HepG2 (cell line): Measurements from ENCODE around the gene ADCK2. TPM values are rescaled to one million over a fixed set of nuclear protein-coding genes. Genes with fewer than 3 reads are reported as not detected.

Source experiments
- ATAC-seq: fragments of 200-7000 bp; cut with Tn5 transposase; 3 replicates; pipeline ENCODE4 v1.9.1; 2020; ENCODE audit warnings: mild to moderate bottlenecking, moderate library complexity
- BruUV-seq: library from RNA; stranded (reverse); fragments of 400-500 nt; replicated peaks from 2 replicates; lab custom pipeline; 2021; lab: Mats Ljungman, UMichigan
- CTCF ChIA-PET: fragments of 300-600 bp; formaldehyde crosslinking; extraction: SDS; loops from one replicate; lab custom pipeline; 2021; ENCODE audit warnings: low total read pairs, inconsistent platforms, low intra/inter-chr PET ratio; lab: Yijun Ruan, JAX
- POLR2A ChIA-PET: fragments of 350-600 bp; sonication (Branson Sonifier 250); formaldehyde crosslinking; loops from one replicate; lab custom pipeline; 2020; ENCODE audit warnings: antibody characterized with exemption, inconsistent platforms; lab: Yijun Ruan, JAX
- DNase-seq: peaks from one replicate; pipeline ENCODE4 v3.0.0-alpha.2; 2015; ENCODE audit warnings: low spot score
- FAIRE-seq: peaks from 3 replicates; lab custom pipeline; 2011; peaks lifted over from hg19 to GRCh38; lab: Jason Lieb, UNC
- H2AFZ ChIP-seq: one replicate; pipeline ENCODE4 v1.6.1; 2011; ENCODE audit warnings: low read length, inconsistent platforms
- H3K27ac ChIP-seq: fragments of 300-600 bp; 3 replicates; pipeline ENCODE4 v1.8.0; 2011; ENCODE audit warnings: mixed run types, mild to moderate bottlenecking, mixed read lengths, low read length, inconsistent platforms; ENCODE audit not compliant: insufficient read depth; ENCODE audit errors: extremely low read length
- H3K27me3 ChIP-seq, 2 experiments: fragments of 200-600 bp in 1 of 2; 2 replicates in 1 of 2; 3 replicates in 1 of 2; pipeline versions ENCODE4 v1.6.0 to v1.8.0; 2011; ENCODE audit warnings: low read length in 2 of 2, mild to moderate bottlenecking in 2 of 2, moderate library complexity in 2 of 2, inconsistent platforms in 1 of 2; ENCODE audit not compliant: insufficient read depth in 2 of 2, control insufficient read depth in 1 of 2
- H3K36me3 ChIP-seq, 2 experiments: fragments of 200-600 bp in 1 of 2; replicated peaks in 1 of 2; 2 replicates in 1 of 2; 3 replicates in 1 of 2; pipeline versions ENCODE4 v1.5.1 to v1.8.0; 2011; ENCODE audit warnings: low read length in 2 of 2, inconsistent platforms in 1 of 2; ENCODE audit not compliant: insufficient read depth in 2 of 2, control insufficient read depth in 1 of 2
- H3K4me1 ChIP-seq: 2 replicates; pipeline ENCODE4 v1.5.1; 2012; ENCODE audit warnings: low read length, inconsistent platforms; ENCODE audit not compliant: insufficient read depth
- H3K4me2 ChIP-seq: 2 replicates; pipeline ENCODE4 v1.6.0; 2011; ENCODE audit warnings: low read depth, low read length, inconsistent platforms
- H3K4me3 ChIP-seq, 3 experiments: fragments of 200-600 bp in 1 of 3; sonication (generic), shearing (Covaris generic) in 1 of 3; replicated peaks in 1 of 3; 2 replicates each; pipeline ENCODE4 v1.5.1; 2011 to 2016; ENCODE audit warnings: low read length in 3 of 3, inconsistent platforms in 2 of 3, low read depth in 2 of 3, mild to moderate bottlenecking in 2 of 3, control low read depth in 1 of 3, mixed read lengths in 1 of 3; ENCODE audit not compliant: insufficient read depth in 1 of 3
- H3K79me2 ChIP-seq: one replicate; pipeline ENCODE4 v1.6.1; 2011; ENCODE audit warnings: low read length, inconsistent platforms; ENCODE audit not compliant: insufficient read depth
- H3K9ac ChIP-seq: 2 replicates; pipeline ENCODE4 v1.6.0; 2011; ENCODE audit warnings: mild to moderate bottlenecking, low read depth, low read length, inconsistent platforms; ENCODE audit not compliant: insufficient read depth
- H3K9me3 ChIP-seq: 2 replicates; pipeline ENCODE4 v1.5.1; 2012; ENCODE audit warnings: mild to moderate bottlenecking, low read length
- H4K20me1 ChIP-seq: 2 replicates; pipeline ENCODE4 v1.6.0; 2011; ENCODE audit warnings: inconsistent platforms, mild to moderate bottlenecking, low read length, moderate library complexity; ENCODE audit not compliant: insufficient read depth
- BRF2 ChIP-seq: sonication (generic); formaldehyde crosslinking; IDR thresholded peaks from 2 replicates; pipeline ENCODE4 v1.8.1; 2022; ENCODE audit warnings: mild to moderate bottlenecking, missing genetic modification reagents
- HMGXB3 ChIP-seq: sonication (generic); formaldehyde crosslinking; IDR thresholded peaks from 2 replicates; pipeline ENCODE4 v1.4.0; 2020; ENCODE audit warnings: missing genetic modification reagents, borderline replicate concordance
- IKZF1 ChIP-seq: fragments of 450-650 bp; IDR thresholded peaks from 2 replicates; pipeline ENCODE4 v1.7.1; 2016
- SRSF1 ChIP-seq: fragments of 200-400 bp; formaldehyde crosslinking; optimal IDR thresholded peaks from 2 replicates; pipeline ENCODE3; 2017; ENCODE audit warnings: mild to moderate bottlenecking, low read depth, low read length, moderate library complexity
- ZNF121 ChIP-seq: sonication (generic); formaldehyde crosslinking; IDR thresholded peaks from 2 replicates; pipeline ENCODE4 v1.5.0; 2020; ENCODE audit warnings: mild to moderate bottlenecking, missing genetic modification reagents
- ZNF276 ChIP-seq: sonication (generic); formaldehyde crosslinking; IDR thresholded peaks from 2 replicates; pipeline ENCODE4 v1.4.0; 2020; ENCODE audit warnings: mild to moderate bottlenecking, low read depth, missing genetic modification reagents
- ZNF510 ChIP-seq: sonication (generic); formaldehyde crosslinking; IDR thresholded peaks from 2 replicates; pipeline ENCODE4 v1.4.0; 2020; ENCODE audit warnings: low read depth, mild to moderate bottlenecking, missing genetic modification reagents
- ZNF678 ChIP-seq: sonication (generic); formaldehyde crosslinking; IDR thresholded peaks from 2 replicates; pipeline ENCODE4 v1.4.0; 2020; ENCODE audit warnings: mild to moderate bottlenecking, missing genetic modification reagents
- WGBS: methylation state at CpG from one replicate; pipeline ENCODE4 v1.1.6; 2017; ENCODE audit warnings: low lambda C conversion rate; 5-methylcytosine and 5-hydroxymethylcytosine counted together
- in situ Hi-C: cut with HindIII; loops from 2 replicates; pipeline ENCODE4 v1.10.0; 2017; ENCODE audit warnings: low pct_unique_long_range_greater_than_20kb; ENCODE audit not compliant: extremely low pct_ligation_motif_present
- intact Hi-C: fragments of 100-400 bp; cut with micrococcal nuclease; formaldehyde crosslinking; loops from one replicate; pipeline ENCODE4 v1.10.0; 2022; ENCODE audit not compliant: unreplicated experiment
- polyA plus RNA-seq, 8 experiments: library from polyadenylated mRNA; depleted of rRNA in 3 of 8; stranded (reverse) in 7 of 8; unstranded in 1 of 8; fragments of >200 nt; fragmentation: Illumina TruSeq in 4 of 8; extraction: Trizol in 4 of 8; gene quantifications; 2 replicates each; pipeline versions ENCODE4 v1.2.1 to v1.2.3, GENCODE V29; 2011 to 2016; ENCODE audit warnings: low read depth in 4 of 8, missing spikeins in 1 of 8, mixed read lengths in 1 of 8; ENCODE audit not compliant: insufficient read depth in 1 of 8
- total RNA-seq, 5 experiments: library from RNA; depleted of rRNA; stranded (reverse); fragments of >200 nt; fragmentation: Illumina TruSeq; extraction: Trizol; gene quantifications; 2 replicates each; pipeline ENCODE4 v1.2.3, GENCODE V29; 2016; ENCODE audit warnings: low read depth in 1 of 5

The ADCK2 gene
- total and polyA plus RNA-seq, 2 of the 13 experiments (the other 11 are each of a cell fraction or from before 2014, with no cell fraction given): 8.6 to 18.8 TPM

DNA sequence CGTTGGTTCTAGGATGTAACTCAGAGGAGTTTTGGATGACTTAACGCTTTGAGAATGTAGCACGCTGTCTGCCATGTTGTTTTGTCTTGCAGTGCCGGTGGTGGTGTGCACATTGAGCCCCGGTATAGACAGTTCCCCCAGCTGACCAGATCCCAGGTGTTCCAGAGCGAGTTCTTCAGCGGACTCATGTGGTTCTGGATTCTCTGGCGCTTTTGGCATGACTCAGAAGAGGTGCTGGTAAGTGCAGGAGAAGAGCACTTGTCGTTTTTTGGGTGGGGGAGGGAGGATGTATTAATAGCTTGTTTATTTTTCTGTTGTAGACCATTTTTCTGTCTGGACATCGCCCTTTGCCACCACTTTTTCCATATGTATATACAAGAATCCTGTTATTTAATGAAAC is 30.0 kb downstream of the ADCK2 start:
- H3K79me2 ChIP-seq: peaks cover 34% of the 10 kb centered on the region
- no peak for DNase-seq

GRCh38 chr7:140704205-140704604 is 31.5 kb downstream of the ADCK2 start:
- CTCF ChIA-PET: no interaction called here
- POLR2A ChIA-PET: no interaction called here
- H2AFZ ChIP-seq: no peak overlapping the region
- no peak overlapping the region for H3K4me2 ChIP-seq
- H3K4me1 ChIP-seq: peaks cover 6% of the 10 kb centered on the region
- FAIRE-seq: no peak
- H3K9ac ChIP-seq: no peak overlapping the region
- H3K36me3 ChIP-seq: peaks cover 4 to 27% of the 10 kb centered on the region in 2 experiments; a peak in 4 of 5 replicates
- H3K9me3 ChIP-seq: no peaks in the 10 kb centered on the region
- H3K79me2 ChIP-seq: peaks cover 23% of the 10 kb centered on the region
- H3K4me3 ChIP-seq: no peak overlapping the region
- WGBS: 93% methylated on average over 2 of the region's 2 CpGs
- no peak overlapping the region for H3K27ac ChIP-seq
- in situ Hi-C loops: no loop called here
- H3K27me3 ChIP-seq: no peaks in the 10 kb centered on the region
- H4K20me1 ChIP-seq: 0 out of 2 replicates have a peak, but pooled peaks cover 4% of the 10 kb centered on the region
- no peak for DNase-seq
- no peak for ATAC-seq
- BruUV-seq: no TSS peak
- intact Hi-C loops: no loop called here
- no peak for TF ChIP-seq BRF2
- no peak for TF ChIP-seq IKZF1
- no peak for TF ChIP-seq ZNF121 (CRISPR knock-in tag)
- TF ChIP-seq HMGXB3 (CRISPR knock-in tag): no peak
- no peak for TF ChIP-seq ZNF510

More for the DNA sequence above, 30.0 kb downstream of the ADCK2 start:
- Histone ChIP-seq H3K9ac (no peak overlapping the region), H3K4me3 (no peak overlapping the region), H3K36me3 (peaks cover 4 to 27% of the 10 kb centered on the region in 2 experiments; a peak in 4 of 5 replicates), H4K20me1 (0 out of 2 replicates have a peak, but pooled peaks cover 8% of the 10 kb centered on the region), H3K27ac (no peak overlapping the region), H3K4me2 (no peak overlapping the region), H3K27me3 (no peaks in the 10 kb centered on the region), H3K9me3 (no peaks in the 10 kb centered on the region), H3K4me1 (peaks cover 17% of the 10 kb centered on the region), H2AFZ (no peak overlapping the region)
- ATAC-seq: no peak
- BruUV-seq: no TSS peak
- no peak for FAIRE-seq
- intact Hi-C loops: no loop called here
- TF ChIP-seq ZNF678 (CRISPR knock-in tag) (no peak), ZNF276 (CRISPR knock-in tag) (no peak), SRSF1 (no peak)
- WGBS: 92% methylated on average over 10 of the region's 10 CpGs
- in situ Hi-C loops: no loop called here
- POLR2A ChIA-PET: no interaction called here
- CTCF ChIA-PET: no interaction called here
